Thoracic aorta (tissue), 2 donors: ENCODE data around the gene STC2. TPM values are rescaled to one million over a fixed set of nuclear protein-coding genes. Genes with fewer than 3 reads are reported as not detected.

Source experiments
- ATAC-seq: fragments of 150-250 bp; one replicate; pipeline ENCODE4 v1.8.0; 2017; ENCODE audit warnings: low read depth; ENCODE audit not compliant: insufficient number of reproducible peaks, low FRiP score
- DNase-seq: peaks from one replicate; pipeline ENCODE4 v3.0.0-alpha.2; 2020; ENCODE audit warnings: low spot score
- H3K27ac ChIP-seq, 2 donors: fragments of 200-600 bp; sonication (generic); 1 replicate in 1 of 2; 2 replicates in 1 of 2; pipeline ENCODE4 v1.5.1; 2016; ENCODE audit warnings: mild to moderate bottlenecking in 2 of 2, moderate library complexity in 2 of 2
- H3K27me3 ChIP-seq: fragments of 200-600 bp; sonication (generic); replicated peaks from 2 replicates; pipeline ENCODE4 v1.6.0; 2016; ENCODE audit warnings: mild to moderate bottlenecking; ENCODE audit not compliant: insufficient read depth
- H3K36me3 ChIP-seq: fragments of 200-600 bp; sonication (generic); one replicate; pipeline ENCODE4 v1.5.1; 2016
- H3K4me1 ChIP-seq, 2 donors: fragments of 200-600 bp; sonication (generic); 1 replicate in 1 of 2; 2 replicates in 1 of 2; pipeline versions ENCODE4 v1.5.1 to v1.6.0; 2016; ENCODE audit warnings: low read depth in 2 of 2, mild to moderate bottlenecking in 1 of 2; ENCODE audit not compliant: control insufficient read depth in 1 of 2
- H3K4me3 ChIP-seq: fragments of 200-600 bp; sonication (generic); 2 replicates; pipeline ENCODE4 v1.5.1; 2016; ENCODE audit warnings: mild to moderate bottlenecking
- H3K9me3 ChIP-seq: fragments of 200-600 bp; sonication (generic); 2 replicates; pipeline ENCODE4 v1.5.1; 2016
- total RNA-seq, 2 donors: library from RNA; depleted of rRNA; stranded (reverse); fragments of >200 nt; gene quantifications; one replicate each; pipeline versions ENCODE4 v1.1.0 to v1.2.3, GENCODE V29; 2016
- TF ChIP-seq, protein P1 (sequence below): fragments of 200-600 bp; sonication (generic); IDR thresholded peaks from one replicate; pipeline ENCODE4 v1.5.1; 2019; ENCODE audit warnings: antibody characterized with exemption

Gene STC2
- total RNA-seq, 2 donors from 2014 or later, result 2.0 to 8.8 TPM

DNA sequence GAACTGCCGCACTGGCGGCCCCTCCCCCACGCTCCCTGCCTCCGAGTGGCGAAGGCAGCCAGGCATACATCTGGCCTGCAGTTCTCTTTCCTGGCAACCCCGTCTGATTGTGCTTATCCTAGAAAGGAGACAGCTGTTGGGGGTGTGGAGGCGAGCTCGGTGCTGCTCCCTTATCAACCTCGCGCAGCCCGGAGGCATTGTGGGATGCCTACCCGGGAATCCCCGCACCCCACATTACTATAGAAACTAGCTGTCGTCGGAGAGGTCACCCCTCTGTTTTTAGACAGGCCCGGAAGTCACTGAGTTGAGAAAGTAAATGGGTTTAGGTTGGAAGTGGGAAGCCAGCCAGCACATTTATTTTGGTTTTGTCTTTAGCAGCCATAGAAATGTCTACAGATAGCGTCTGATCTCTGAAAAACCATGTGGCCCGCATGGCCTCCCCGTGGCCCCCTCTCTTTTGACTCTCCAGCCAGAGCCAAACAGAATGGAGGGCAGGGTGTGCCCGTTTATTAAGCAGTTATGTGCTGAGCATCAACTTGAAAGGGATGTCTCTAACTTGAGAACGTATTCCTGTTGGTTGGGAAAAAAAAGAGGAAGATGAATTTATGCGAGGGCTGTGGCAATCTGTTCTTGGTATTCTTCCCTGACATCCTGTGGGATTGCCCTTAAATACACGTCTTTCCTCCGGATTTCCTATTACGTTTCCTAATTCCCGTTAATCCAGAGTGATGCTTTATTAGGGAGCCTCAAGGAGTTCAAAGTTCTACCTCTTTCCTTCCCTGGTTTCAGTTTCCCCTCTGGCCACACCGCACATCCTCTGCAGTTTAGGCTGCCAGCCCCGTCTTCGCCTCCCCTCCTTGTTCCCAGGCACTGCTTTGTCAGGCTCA lies 3.9 kb downstream of the STC2 start:
- no peak for DNase-seq
- Histone ChIP-seq H3K27me3 (peaks cover 12% of the 10 kb centered on the region), H3K9me3 (no peaks in the 10 kb centered on the region), H3K27ac (peak overlapping the region in 1 of 2 donors; percentile 18), H3K36me3 (no peaks in the 10 kb centered on the region), H3K4me3 (peak overlapping the region; percentile 62), H3K4me1 (peaks cover 32 to 57% of the 10 kb centered on the region in 2 donors)
- no peak for ATAC-seq
- TF ChIP-seq, protein P1, sequence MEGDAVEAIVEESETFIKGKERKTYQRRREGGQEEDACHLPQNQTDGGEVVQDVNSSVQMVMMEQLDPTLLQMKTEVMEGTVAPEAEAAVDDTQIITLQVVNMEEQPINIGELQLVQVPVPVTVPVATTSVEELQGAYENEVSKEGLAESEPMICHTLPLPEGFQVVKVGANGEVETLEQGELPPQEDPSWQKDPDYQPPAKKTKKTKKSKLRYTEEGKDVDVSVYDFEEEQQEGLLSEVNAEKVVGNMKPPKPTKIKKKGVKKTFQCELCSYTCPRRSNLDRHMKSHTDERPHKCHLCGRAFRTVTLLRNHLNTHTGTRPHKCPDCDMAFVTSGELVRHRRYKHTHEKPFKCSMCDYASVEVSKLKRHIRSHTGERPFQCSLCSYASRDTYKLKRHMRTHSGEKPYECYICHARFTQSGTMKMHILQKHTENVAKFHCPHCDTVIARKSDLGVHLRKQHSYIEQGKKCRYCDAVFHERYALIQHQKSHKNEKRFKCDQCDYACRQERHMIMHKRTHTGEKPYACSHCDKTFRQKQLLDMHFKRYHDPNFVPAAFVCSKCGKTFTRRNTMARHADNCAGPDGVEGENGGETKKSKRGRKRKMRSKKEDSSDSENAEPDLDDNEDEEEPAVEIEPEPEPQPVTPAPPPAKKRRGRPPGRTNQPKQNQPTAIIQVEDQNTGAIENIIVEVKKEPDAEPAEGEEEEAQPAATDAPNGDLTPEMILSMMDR, result no peak

DNA sequence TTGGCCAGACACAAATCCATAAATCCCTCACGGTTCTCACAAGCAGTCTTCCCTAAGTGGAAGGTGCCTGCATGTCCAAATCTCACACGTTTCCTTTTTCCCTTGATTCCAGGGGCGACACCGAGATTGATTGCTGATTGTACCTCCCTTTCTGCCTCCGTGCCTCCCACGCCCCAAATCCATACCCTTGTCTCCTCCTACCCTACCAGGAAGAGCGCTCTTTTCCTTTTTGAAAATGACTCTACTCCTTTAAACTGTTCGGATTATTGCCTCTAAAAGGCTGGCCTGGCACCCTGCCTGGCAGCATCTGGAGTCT lies 4.5 kb downstream of the STC2 start:
- H3K4me1 ChIP-seq, result peaks cover 28 to 51% of the 10 kb centered on the region in 2 donors
- no peaks in the 10 kb centered on the region for H3K36me3 ChIP-seq
- ATAC-seq, result no peak
- peak overlapping the region; percentile 62 for H3K4me3 ChIP-seq
- DNase-seq, result no peak
- peaks cover 12% of the 10 kb centered on the region for H3K27me3 ChIP-seq
- TF ChIP-seq, protein P1, result no peak
- H3K9me3 ChIP-seq, result no peaks in the 10 kb centered on the region
- H3K27ac ChIP-seq, result peak overlapping the region in 1 of 2 donors; percentile 18

DNA sequence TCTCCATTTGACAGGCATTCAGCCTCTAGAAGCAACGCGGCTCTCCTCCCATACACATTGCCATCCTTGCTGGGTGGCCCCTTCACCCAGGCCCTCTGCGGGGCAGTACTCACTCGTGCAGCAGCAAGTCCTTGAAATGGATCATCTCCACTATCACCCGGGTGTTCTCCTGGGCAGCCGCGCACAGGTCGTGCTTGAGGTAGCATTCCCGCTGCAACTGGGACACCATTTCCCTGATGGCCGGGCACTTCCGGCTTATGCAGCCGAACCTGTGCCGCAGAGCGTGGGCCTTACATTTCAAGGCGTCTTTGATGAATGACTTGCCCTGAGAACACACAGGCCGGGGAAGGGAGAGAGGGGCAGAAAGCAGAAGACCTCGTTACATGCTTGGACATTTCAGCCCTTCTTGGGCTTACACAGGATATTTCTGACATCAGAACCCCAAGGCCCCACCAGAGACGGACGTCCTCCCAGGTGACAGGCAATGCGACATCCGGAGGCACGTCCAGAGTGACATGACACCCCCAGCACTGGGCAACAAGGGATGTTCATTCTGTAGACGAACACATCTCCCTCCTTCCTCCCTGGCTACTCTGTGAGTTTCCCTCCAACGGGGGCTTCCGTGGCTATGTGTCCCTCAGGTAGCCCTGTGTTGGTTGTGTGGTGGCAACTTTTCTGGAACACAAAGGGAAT lies 5.0 kb downstream of the STC2 start:
- TF ChIP-seq, protein P1, result no peak
- H3K27me3 ChIP-seq, result peaks cover 12% of the 10 kb centered on the region
- no peaks in the 10 kb centered on the region for H3K9me3 ChIP-seq
- no peaks in the 10 kb centered on the region for H3K36me3 ChIP-seq
- ATAC-seq (no peak), DNase-seq (no peak)
- peaks cover 26 to 46% of the 10 kb centered on the region in 2 donors for H3K4me1 ChIP-seq
- H3K27ac ChIP-seq, result no peak overlapping the region
- peak overlapping the region; percentile 62 for H3K4me3 ChIP-seq

DNA sequence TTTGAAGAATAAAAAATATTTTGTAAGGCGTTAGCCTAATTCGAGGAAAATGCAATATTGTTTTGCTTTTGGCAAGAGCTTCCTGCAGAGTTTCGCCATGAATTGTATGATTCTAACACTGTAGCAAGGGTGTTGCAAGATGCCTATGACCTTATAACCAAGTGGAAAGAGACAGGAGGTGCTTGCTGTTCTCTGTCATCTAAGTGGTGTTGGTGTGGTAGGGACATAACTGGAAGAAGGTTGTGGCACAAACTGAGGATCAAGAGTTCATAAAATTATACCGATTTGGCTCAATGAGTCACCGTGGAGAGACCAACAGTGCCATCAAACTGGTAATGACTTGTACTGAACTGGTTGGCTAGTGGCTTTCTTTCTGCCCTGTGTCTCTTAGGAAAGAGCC lies 6.3 kb downstream of the STC2 start:
- H3K27ac ChIP-seq, result no peak overlapping the region
- no peak for ATAC-seq
- no peaks in the 10 kb centered on the region for H3K9me3 ChIP-seq

DNA sequence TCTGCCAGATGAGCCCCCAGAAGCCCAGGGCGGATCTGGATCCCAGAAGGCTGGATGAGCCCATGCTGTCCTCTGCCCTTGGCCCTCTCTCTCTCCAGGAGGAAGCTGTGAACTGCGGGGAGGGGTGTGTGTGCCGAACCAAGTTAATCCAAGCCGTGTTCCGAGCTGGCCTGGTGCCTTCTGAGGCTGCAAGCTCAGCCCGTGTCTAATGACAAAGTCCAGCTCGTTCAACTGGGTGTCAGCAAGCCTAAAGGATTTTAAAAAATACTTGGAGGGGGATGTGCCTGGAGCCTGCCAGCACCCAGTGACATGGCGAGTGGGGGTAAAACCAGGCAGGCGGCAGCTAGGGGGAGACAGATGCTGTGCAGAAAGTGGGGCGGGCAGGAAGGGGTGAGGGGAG lies 8.0 kb downstream of the STC2 start:
- TF ChIP-seq, protein P1, result no peak

More for the DNA sequence above, 6.3 kb downstream of the STC2 start:
- TF ChIP-seq, protein P1, result no peak
- Histone ChIP-seq H3K27me3 (peaks cover 12% of the 10 kb centered on the region), H3K4me1 (peaks cover 15 to 32% of the 10 kb centered on the region in 2 donors), H3K4me3 (no peak overlapping the region), H3K36me3 (no peaks in the 10 kb centered on the region)
- DNase-seq, result no peak

More for the DNA sequence above, 8.0 kb downstream of the STC2 start:
- H3K27ac ChIP-seq, result no peak overlapping the region
- H3K4me1 ChIP-seq, result peaks cover 20 to 37% of the 10 kb centered on the region in 2 donors
- ATAC-seq (no peak), DNase-seq (no peak)
- no peaks in the 10 kb centered on the region for H3K36me3 ChIP-seq
- H3K4me3 ChIP-seq, result no peak overlapping the region
- H3K9me3 ChIP-seq, result no peaks in the 10 kb centered on the region
- H3K27me3 ChIP-seq, result no peaks in the 10 kb centered on the region
